HepG2 (cell line): ENCODE measurements around the gene ZNF343. TPM values are rescaled to one million over a fixed set of nuclear protein-coding genes. Genes with fewer than 3 reads are reported as not detected.

Experiments used
- ATAC-seq: fragments of 200-7000 bp; cut with Tn5 transposase; 3 replicates; pipeline ENCODE4 v1.9.1; 2020; ENCODE audit warnings: mild to moderate bottlenecking, moderate library complexity
- Bru-seq: library from RNA; stranded (reverse); fragments of 400-500 nt; gene quantifications from one replicate; lab custom pipeline; 2021; lab: Mats Ljungman, UMichigan
- BruChase-seq, 2 experiments: library from RNA; stranded (reverse); fragments of 400-500 nt; gene quantifications; one replicate each; lab custom pipeline; 2021; lab: Mats Ljungman, UMichigan
- BruUV-seq: library from RNA; stranded (reverse); fragments of 400-500 nt; replicated peaks from 2 replicates; lab custom pipeline; 2021; lab: Mats Ljungman, UMichigan
- CTCF ChIA-PET: fragments of 300-600 bp; formaldehyde crosslinking; extraction: SDS; loops from one replicate; lab custom pipeline; 2021; ENCODE audit warnings: low total read pairs, inconsistent platforms, low intra/inter-chr PET ratio; lab: Yijun Ruan, JAX
- POLR2A ChIA-PET: fragments of 350-600 bp; sonication (Branson Sonifier 250); formaldehyde crosslinking; loops from one replicate; lab custom pipeline; 2020; ENCODE audit warnings: antibody characterized with exemption, inconsistent platforms; lab: Yijun Ruan, JAX
- DNase-seq: peaks from one replicate; pipeline ENCODE4 v3.0.0-alpha.2; 2015; ENCODE audit warnings: low spot score
- FAIRE-seq: peaks from 3 replicates; lab custom pipeline; 2011; peaks lifted over from hg19 to GRCh38; lab: Jason Lieb, UNC
- H2AFZ ChIP-seq: one replicate; pipeline ENCODE4 v1.6.1; 2011; ENCODE audit warnings: low read length, inconsistent platforms
- H3K27ac ChIP-seq: fragments of 300-600 bp; 3 replicates; pipeline ENCODE4 v1.8.0; 2011; ENCODE audit warnings: mixed run types, mild to moderate bottlenecking, mixed read lengths, low read length, inconsistent platforms; ENCODE audit not compliant: insufficient read depth; ENCODE audit errors: extremely low read length
- H3K27me3 ChIP-seq, 2 experiments: fragments of 200-600 bp in 1 of 2; 2 replicates in 1 of 2; 3 replicates in 1 of 2; pipeline versions ENCODE4 v1.6.0 to v1.8.0; 2011; ENCODE audit warnings: low read length in 2 of 2, mild to moderate bottlenecking in 2 of 2, moderate library complexity in 2 of 2, inconsistent platforms in 1 of 2; ENCODE audit not compliant: insufficient read depth in 2 of 2, control insufficient read depth in 1 of 2
- H3K36me3 ChIP-seq, 2 experiments: fragments of 200-600 bp in 1 of 2; replicated peaks in 1 of 2; 2 replicates in 1 of 2; 3 replicates in 1 of 2; pipeline versions ENCODE4 v1.5.1 to v1.8.0; 2011; ENCODE audit warnings: low read length in 2 of 2, inconsistent platforms in 1 of 2; ENCODE audit not compliant: insufficient read depth in 2 of 2, control insufficient read depth in 1 of 2
- H3K4me1 ChIP-seq: 2 replicates; pipeline ENCODE4 v1.5.1; 2012; ENCODE audit warnings: low read length, inconsistent platforms; ENCODE audit not compliant: insufficient read depth
- H3K4me2 ChIP-seq: 2 replicates; pipeline ENCODE4 v1.6.0; 2011; ENCODE audit warnings: low read depth, low read length, inconsistent platforms
- H3K4me3 ChIP-seq, 3 experiments: fragments of 200-600 bp in 1 of 3; sonication (generic), shearing (Covaris generic) in 1 of 3; replicated peaks in 1 of 3; 2 replicates each; pipeline ENCODE4 v1.5.1; 2011 to 2016; ENCODE audit warnings: low read length in 3 of 3, inconsistent platforms in 2 of 3, low read depth in 2 of 3, mild to moderate bottlenecking in 2 of 3, control low read depth in 1 of 3, mixed read lengths in 1 of 3; ENCODE audit not compliant: insufficient read depth in 1 of 3
- H3K79me2 ChIP-seq: one replicate; pipeline ENCODE4 v1.6.1; 2011; ENCODE audit warnings: low read length, inconsistent platforms; ENCODE audit not compliant: insufficient read depth
- H3K9ac ChIP-seq: 2 replicates; pipeline ENCODE4 v1.6.0; 2011; ENCODE audit warnings: mild to moderate bottlenecking, low read depth, low read length, inconsistent platforms; ENCODE audit not compliant: insufficient read depth
- H3K9me3 ChIP-seq: 2 replicates; pipeline ENCODE4 v1.5.1; 2012; ENCODE audit warnings: mild to moderate bottlenecking, low read length
- H4K20me1 ChIP-seq: 2 replicates; pipeline ENCODE4 v1.6.0; 2011; ENCODE audit warnings: inconsistent platforms, mild to moderate bottlenecking, low read length, moderate library complexity; ENCODE audit not compliant: insufficient read depth
- KLF13 ChIP-seq: sonication (generic); formaldehyde crosslinking; IDR thresholded peaks from 2 replicates; pipeline ENCODE4 v1.4.0; 2020; ENCODE audit warnings: mild to moderate bottlenecking, missing genetic modification reagents
- POLR2AphosphoS5 ChIP-seq: IDR thresholded peaks from 2 replicates; pipeline ENCODE4 v1.6.1; 2012; ENCODE audit warnings: low read depth, low read length
- PPARG ChIP-seq: conservative IDR thresholded peaks from 2 replicates; pipeline ENCODE4 v1.6.1; 2016; ENCODE audit warnings: missing biosample characterization, missing genetic modification reagents
- SP1 ChIP-seq, 2 experiments: fragments of 450-650 bp in 1 of 2; sonication (generic) in 1 of 2; formaldehyde crosslinking in 1 of 2; IDR thresholded peaks; 2 replicates each; pipeline versions ENCODE4 v1.4.0 to v1.6.1; 2016 to 2020; ENCODE audit warnings: missing genetic modification reagents in 1 of 2
- TBX2 ChIP-seq: sonication (generic); formaldehyde crosslinking; IDR thresholded peaks from 2 replicates; pipeline ENCODE4 v1.5.0; 2020; ENCODE audit warnings: missing genetic modification reagents, mild to moderate bottlenecking, borderline replicate concordance
- ZNF788 ChIP-seq: sonication (generic); formaldehyde crosslinking; IDR thresholded peaks from 2 replicates; pipeline ENCODE4 v1.5.0; 2020; ENCODE audit warnings: mild to moderate bottlenecking, missing genetic modification reagents, borderline replicate concordance
- WGBS: methylation state at CpG from one replicate; pipeline ENCODE4 v1.1.6; 2017; ENCODE audit warnings: low lambda C conversion rate; 5-methylcytosine and 5-hydroxymethylcytosine counted together
- in situ Hi-C: cut with HindIII; loops from 2 replicates; pipeline ENCODE4 v1.10.0; 2017; ENCODE audit warnings: low pct_unique_long_range_greater_than_20kb; ENCODE audit not compliant: extremely low pct_ligation_motif_present
- intact Hi-C: fragments of 100-400 bp; cut with micrococcal nuclease; formaldehyde crosslinking; loops from one replicate; pipeline ENCODE4 v1.10.0; 2022; ENCODE audit not compliant: unreplicated experiment
- long read RNA-seq, 2 experiments: library from RNA in 1 of 2; library from polyadenylated mRNA in 1 of 2; stranded (forward) in 1 of 2; unstranded in 1 of 2; transcript quantifications; one replicate each; pipeline ENCODE4 v2.0.0, GENCODE V29; 2019 to 2022
- polyA minus RNA-seq, 3 experiments: library from RNA; depleted of rRNA, polyadenylated mRNA; stranded (reverse); fragments of >200 nt; gene quantifications; 2 replicates each; pipeline ENCODE4 v1.2.3, GENCODE V29; 2011; ENCODE audit warnings: low replicate concordance in 1 of 3
- polyA plus RNA-seq, 8 experiments: library from polyadenylated mRNA; depleted of rRNA in 3 of 8; stranded (reverse) in 7 of 8; unstranded in 1 of 8; fragments of >200 nt; fragmentation: Illumina TruSeq in 4 of 8; extraction: Trizol in 4 of 8; gene quantifications; 2 replicates each; pipeline versions ENCODE4 v1.2.1 to v1.2.3, GENCODE V29; 2011 to 2016; ENCODE audit warnings: low read depth in 4 of 8, missing spikeins in 1 of 8, mixed read lengths in 1 of 8; ENCODE audit not compliant: insufficient read depth in 1 of 8
- total RNA-seq, 5 experiments: library from RNA; depleted of rRNA; stranded (reverse); fragments of >200 nt; fragmentation: Illumina TruSeq; extraction: Trizol; gene quantifications; 2 replicates each; pipeline ENCODE4 v1.2.3, GENCODE V29; 2016; ENCODE audit warnings: low read depth in 1 of 5
- TF ChIP-seq, protein P1 (sequence below): sonication (generic); formaldehyde crosslinking; conservative IDR thresholded peaks from 2 replicates; pipeline ENCODE4 v1.8.1; 2023; ENCODE audit warnings: missing genetic modification reagents
- TF ChIP-seq, protein P2 (sequence below): IDR thresholded peaks from 2 replicates; pipeline ENCODE4 v1.6.1; 2016; ENCODE audit warnings: control low read depth
- TF ChIP-seq, protein P3 (sequence below): sonication (generic); formaldehyde crosslinking; IDR thresholded peaks from 2 replicates; pipeline ENCODE4 v1.4.0; 2020; ENCODE audit warnings: mild to moderate bottlenecking, missing genetic modification reagents
- TF ChIP-seq, protein P4 (sequence below): sonication (generic); formaldehyde crosslinking; IDR thresholded peaks from 2 replicates; pipeline ENCODE4 v1.9.0; 2021; ENCODE audit warnings: missing genetic modification reagents, mild to moderate bottlenecking, borderline replicate concordance

ZNF343 gene
- 22.1 and 28.8 TPM in 2 replicates for total RNA-seq (2016; rRNA removed; fragmentation: Illumina TruSeq; extraction: Trizol)
- 4.5 and 6.2 TPM in 2 replicates for total RNA-seq (2016; cell fraction: cytosol; rRNA removed; fragmentation: Illumina TruSeq; extraction: Trizol; ENCODE audit: low read depth)
- total RNA-seq (2016; cell fraction: insoluble cytoplasmic fraction; rRNA removed; fragmentation: Illumina TruSeq; extraction: Trizol): 22.4 and 26.5 TPM in 2 replicates
- 15.3 and 17.5 TPM in 2 replicates for total RNA-seq (2016; cell fraction: membrane; rRNA removed; fragmentation: Illumina TruSeq; extraction: Trizol)
- 21.9 and 23.7 TPM in 2 replicates for total RNA-seq (2016; cell fraction: nucleus; rRNA removed; fragmentation: Illumina TruSeq; extraction: Trizol)
- polyA plus RNA-seq (2011; rRNA removed): 16.4 and 17.0 TPM in 2 replicates
- 8.7 and 11.5 TPM in 2 replicates for polyA plus RNA-seq (2011; cell fraction: cytosol; rRNA removed)
- 27.9 and 31.1 TPM in 2 replicates for polyA plus RNA-seq (2011; cell fraction: nucleus; rRNA removed)
- 13.6 and 14.9 TPM in 2 replicates for polyA plus RNA-seq (2012)
- 2.1 and 3.0 TPM in 2 replicates for polyA plus RNA-seq (2016; cell fraction: cytosol; fragmentation: Illumina TruSeq; extraction: Trizol; ENCODE audit: low read depth)
- polyA plus RNA-seq (2016; cell fraction: insoluble cytoplasmic fraction; fragmentation: Illumina TruSeq; extraction: Trizol; ENCODE audit: low read depth): 18.9 and 19.0 TPM in 2 replicates
- polyA plus RNA-seq (2016; cell fraction: membrane; fragmentation: Illumina TruSeq; extraction: Trizol; ENCODE audit: low read depth): 4.9 and 6.7 TPM in 2 replicates
- 40.2 and 44.5 TPM in 2 replicates for polyA plus RNA-seq (2016; cell fraction: nucleus; fragmentation: Illumina TruSeq; extraction: Trizol; ENCODE audit: insufficient read depth, low read depth)
- polyA minus RNA-seq (2011; rRNA and poly(A)+ RNA removed; ENCODE audit: low replicate concordance): 8.3 and 15.8 TPM in 2 replicates
- 10.1 and 14.8 TPM in 2 replicates for polyA minus RNA-seq (2011; cell fraction: cytosol; rRNA and poly(A)+ RNA removed)
- 21.9 and 37.8 TPM in 2 replicates for polyA minus RNA-seq (2011; cell fraction: nucleus; rRNA and poly(A)+ RNA removed)
- Bru-seq, nascent RNA: percentile 48 among the genes with signal in this experiment
- percentile 49 among the genes with signal in this experiment for BruChase-seq, experiment 1, labeled RNA remaining after a 6-hour chase
- BruChase-seq, experiment 2, labeled RNA remaining after a 2-hour chase: percentile 55 among the genes with signal in this experiment
- long read RNA-seq, experiment 1, partial matches to known transcripts: 0 of 9 reads
- long read RNA-seq, experiment 1, other reads (novel, unspliced or antisense): 7 of 9 reads
- long read RNA-seq, experiment 2, partial matches to known transcripts: 0 of 4 reads
- long read RNA-seq, experiment 2, other reads (novel, unspliced or antisense): 3 of 4 reads

DNA sequence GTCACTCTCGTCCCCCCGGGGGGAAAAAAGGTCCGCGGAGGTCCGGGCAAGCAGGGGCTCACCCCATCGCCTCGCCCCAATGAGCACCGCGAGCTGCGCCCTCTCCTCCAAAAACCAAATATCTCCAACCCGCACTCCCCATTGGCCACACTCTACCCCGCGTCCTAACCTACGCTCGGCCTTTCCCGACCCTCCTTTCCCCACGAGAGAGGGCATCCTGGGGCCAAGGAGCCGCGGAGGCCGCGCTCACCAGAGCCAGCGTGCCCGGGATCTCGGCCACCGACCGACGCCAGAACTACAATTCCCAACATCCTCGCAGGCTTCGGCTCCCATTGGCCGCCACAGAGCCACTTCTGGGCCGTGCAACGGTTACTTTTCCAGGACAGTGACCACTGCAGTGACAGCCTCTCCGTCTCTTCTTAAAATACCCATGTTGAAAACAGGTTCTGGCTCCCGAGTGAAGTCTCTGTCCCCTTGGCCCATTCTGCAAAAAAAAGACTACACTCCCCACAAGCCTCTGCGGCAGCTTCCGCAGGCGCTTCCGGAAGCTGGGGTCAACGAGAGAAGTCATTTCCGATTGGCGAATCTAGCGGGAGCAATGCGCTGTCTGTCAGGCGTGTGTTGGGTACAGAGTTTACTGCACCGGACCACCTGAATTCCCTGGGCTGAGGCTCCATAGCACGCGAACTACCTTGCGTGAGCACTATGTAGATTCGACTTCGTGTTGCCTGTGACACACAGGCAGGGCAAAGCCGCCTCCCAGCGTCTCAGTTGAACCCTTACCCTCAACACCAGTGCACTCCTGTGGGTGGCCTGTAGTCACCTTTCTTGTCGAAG is at the start of gene ZNF343:
Gene ZNF343, minus strand, starts transcription at position 285 of the 837 bp plus-strand sequence. CDS start 15,020 bp downstream, outside the sequence.
- H3K4me2 ChIP-seq: peak within 1 kb of the TSS; percentile 99
- DNase-seq (peak; percentile 95), ATAC-seq (peak; percentile 98), FAIRE-seq (peak; percentile 94)
- H3K27ac ChIP-seq: peak within 1 kb of the TSS; percentile 79
- no TSS peak for BruUV-seq
- POLR2A ChIA-PET: interaction anchor here (0.7 to 3.8 kb wide), 7 partner anchors 9 to 143 kb away, joined by 3 to 32 read pairs (median 5); partner anchors contain the start of genes NOP56 and SNRPB
- H4K20me1 ChIP-seq: no peaks in the 10 kb centered on the region
- under 1% methylated on average over 46 of the region's 53 CpGs for whole genome bisulfite sequencing
- no peaks in the 10 kb centered on the region for H3K36me3 ChIP-seq
- H3K79me2 ChIP-seq: peaks cover 21% of the 10 kb centered on the region
- intact Hi-C loops (loop anchor here (1.0 to 2.0 kb wide), 2 partner anchors 33 to 38 kb away; partner anchors contain the start of gene SNRPB), in situ Hi-C loops (no loop called here)
- peaks cover 2 to 5% of the 10 kb centered on the region in 2 experiments; a peak in 3 of 5 replicates for H3K27me3 ChIP-seq
- H3K4me1 ChIP-seq: peaks cover 23% of the 10 kb centered on the region
- peak within 1 kb of the TSS; percentile 80 for H3K9ac ChIP-seq
- H2AFZ ChIP-seq: peak within 1 kb of the TSS; percentile 99
- CTCF ChIA-PET: interaction anchor here (1.2 kb wide), 1 partner anchor 15 kb away, joined by 3 read pairs; no protein-coding TSS in a partner anchor
- H3K9me3 ChIP-seq: no peaks in the 10 kb centered on the region
- peak within 1 kb of the TSS; percentile 88 to 96 (median 91) for H3K4me3 ChIP-seq
- TF ChIP-seq SP1 (IDR thresholded peaks at IDR 0.05): no peak
- TF ChIP-seq SP1 (CRISPR knock-in tag; IDR thresholded peaks at IDR 0.05): no peak
- TF ChIP-seq, protein P1, sequence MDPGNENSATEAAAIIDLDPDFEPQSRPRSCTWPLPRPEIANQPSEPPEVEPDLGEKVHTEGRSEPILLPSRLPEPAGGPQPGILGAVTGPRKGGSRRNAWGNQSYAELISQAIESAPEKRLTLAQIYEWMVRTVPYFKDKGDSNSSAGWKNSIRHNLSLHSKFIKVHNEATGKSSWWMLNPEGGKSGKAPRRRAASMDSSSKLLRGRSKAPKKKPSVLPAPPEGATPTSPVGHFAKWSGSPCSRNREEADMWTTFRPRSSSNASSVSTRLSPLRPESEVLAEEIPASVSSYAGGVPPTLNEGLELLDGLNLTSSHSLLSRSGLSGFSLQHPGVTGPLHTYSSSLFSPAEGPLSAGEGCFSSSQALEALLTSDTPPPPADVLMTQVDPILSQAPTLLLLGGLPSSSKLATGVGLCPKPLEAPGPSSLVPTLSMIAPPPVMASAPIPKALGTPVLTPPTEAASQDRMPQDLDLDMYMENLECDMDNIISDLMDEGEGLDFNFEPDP (CRISPR knock-in tag): peak; percentile 90; the same call in 1 of the 2 replicates
- TF ChIP-seq, protein P2, sequence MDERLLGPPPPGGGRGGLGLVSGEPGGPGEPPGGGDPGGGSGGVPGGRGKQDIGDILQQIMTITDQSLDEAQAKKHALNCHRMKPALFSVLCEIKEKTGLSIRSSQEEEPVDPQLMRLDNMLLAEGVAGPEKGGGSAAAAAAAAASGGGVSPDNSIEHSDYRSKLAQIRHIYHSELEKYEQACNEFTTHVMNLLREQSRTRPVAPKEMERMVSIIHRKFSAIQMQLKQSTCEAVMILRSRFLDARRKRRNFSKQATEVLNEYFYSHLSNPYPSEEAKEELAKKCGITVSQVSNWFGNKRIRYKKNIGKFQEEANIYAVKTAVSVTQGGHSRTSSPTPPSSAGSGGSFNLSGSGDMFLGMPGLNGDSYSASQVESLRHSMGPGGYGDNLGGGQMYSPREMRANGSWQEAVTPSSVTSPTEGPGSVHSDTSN (CRISPR knock-in tag): peak; percentile 78
- peak; percentile 68 for TF ChIP-seq TBX2 (CRISPR knock-in tag)
- TF ChIP-seq PPARG: peak; percentile 59; the same call in 1 of the 2 replicates
- TF ChIP-seq, protein P3, sequence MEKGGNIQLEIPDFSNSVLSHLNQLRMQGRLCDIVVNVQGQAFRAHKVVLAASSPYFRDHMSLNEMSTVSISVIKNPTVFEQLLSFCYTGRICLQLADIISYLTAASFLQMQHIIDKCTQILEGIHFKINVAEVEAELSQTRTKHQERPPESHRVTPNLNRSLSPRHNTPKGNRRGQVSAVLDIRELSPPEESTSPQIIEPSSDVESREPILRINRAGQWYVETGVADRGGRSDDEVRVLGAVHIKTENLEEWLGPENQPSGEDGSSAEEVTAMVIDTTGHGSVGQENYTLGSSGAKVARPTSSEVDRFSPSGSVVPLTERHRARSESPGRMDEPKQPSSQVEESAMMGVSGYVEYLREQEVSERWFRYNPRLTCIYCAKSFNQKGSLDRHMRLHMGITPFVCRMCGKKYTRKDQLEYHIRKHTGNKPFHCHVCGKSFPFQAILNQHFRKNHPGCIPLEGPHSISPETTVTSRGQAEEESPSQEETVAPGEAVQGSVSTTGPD (CRISPR knock-in tag): peak; percentile 34; the same call in 1 of the 2 replicates
- peak; percentile 12; the same call in 1 of the 2 replicates for TF ChIP-seq KLF13 (CRISPR knock-in tag)
- peak; percentile 97 for TF ChIP-seq POLR2AphosphoS5
- TF ChIP-seq ZNF788 (CRISPR knock-in tag): no peak; the same call in 1 of the 2 replicates
- TF ChIP-seq, protein P4, sequence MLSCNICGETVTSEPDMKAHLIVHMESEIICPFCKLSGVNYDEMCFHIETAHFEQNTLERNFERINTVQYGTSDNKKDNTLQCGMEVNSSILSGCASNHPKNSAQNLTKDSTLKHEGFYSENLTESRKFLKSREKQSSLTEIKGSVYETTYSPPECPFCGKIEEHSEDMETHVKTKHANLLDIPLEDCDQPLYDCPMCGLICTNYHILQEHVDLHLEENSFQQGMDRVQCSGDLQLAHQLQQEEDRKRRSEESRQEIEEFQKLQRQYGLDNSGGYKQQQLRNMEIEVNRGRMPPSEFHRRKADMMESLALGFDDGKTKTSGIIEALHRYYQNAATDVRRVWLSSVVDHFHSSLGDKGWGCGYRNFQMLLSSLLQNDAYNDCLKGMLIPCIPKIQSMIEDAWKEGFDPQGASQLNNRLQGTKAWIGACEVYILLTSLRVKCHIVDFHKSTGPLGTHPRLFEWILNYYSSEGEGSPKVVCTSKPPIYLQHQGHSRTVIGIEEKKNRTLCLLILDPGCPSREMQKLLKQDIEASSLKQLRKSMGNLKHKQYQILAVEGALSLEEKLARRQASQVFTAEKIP (CRISPR knock-in tag): no peak
